Measurements from ENCODE around the gene RREB1.
A peak's percentile ranks its signal among the peaks of the same experiment; 100 is the strongest.

RREB1 gene, protein sequence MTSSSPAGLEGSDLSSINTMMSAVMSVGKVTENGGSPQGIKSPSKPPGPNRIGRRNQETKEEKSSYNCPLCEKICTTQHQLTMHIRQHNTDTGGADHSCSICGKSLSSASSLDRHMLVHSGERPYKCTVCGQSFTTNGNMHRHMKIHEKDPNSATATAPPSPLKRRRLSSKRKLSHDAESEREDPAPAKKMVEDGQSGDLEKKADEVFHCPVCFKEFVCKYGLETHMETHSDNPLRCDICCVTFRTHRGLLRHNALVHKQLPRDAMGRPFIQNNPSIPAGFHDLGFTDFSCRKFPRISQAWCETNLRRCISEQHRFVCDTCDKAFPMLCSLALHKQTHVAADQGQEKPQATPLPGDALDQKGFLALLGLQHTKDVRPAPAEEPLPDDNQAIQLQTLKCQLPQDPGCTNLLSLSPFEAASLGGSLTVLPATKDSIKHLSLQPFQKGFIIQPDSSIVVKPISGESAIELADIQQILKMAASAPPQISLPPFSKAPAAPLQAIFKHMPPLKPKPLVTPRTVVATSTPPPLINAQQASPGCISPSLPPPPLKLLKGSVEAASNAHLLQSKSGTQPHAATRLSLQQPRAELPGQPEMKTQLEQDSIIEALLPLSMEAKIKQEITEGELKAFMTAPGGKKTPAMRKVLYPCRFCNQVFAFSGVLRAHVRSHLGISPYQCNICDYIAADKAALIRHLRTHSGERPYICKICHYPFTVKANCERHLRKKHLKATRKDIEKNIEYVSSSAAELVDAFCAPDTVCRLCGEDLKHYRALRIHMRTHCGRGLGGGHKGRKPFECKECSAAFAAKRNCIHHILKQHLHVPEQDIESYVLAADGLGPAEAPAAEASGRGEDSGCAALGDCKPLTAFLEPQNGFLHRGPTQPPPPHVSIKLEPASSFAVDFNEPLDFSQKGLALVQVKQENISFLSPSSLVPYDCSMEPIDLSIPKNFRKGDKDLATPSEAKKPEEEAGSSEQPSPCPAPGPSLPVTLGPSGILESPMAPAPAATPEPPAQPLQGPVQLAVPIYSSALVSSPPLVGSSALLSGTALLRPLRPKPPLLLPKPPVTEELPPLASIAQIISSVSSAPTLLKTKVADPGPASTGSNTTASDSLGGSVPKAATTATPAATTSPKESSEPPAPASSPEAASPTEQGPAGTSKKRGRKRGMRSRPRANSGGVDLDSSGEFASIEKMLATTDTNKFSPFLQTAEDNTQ (N-terminal part only)

DNA sequence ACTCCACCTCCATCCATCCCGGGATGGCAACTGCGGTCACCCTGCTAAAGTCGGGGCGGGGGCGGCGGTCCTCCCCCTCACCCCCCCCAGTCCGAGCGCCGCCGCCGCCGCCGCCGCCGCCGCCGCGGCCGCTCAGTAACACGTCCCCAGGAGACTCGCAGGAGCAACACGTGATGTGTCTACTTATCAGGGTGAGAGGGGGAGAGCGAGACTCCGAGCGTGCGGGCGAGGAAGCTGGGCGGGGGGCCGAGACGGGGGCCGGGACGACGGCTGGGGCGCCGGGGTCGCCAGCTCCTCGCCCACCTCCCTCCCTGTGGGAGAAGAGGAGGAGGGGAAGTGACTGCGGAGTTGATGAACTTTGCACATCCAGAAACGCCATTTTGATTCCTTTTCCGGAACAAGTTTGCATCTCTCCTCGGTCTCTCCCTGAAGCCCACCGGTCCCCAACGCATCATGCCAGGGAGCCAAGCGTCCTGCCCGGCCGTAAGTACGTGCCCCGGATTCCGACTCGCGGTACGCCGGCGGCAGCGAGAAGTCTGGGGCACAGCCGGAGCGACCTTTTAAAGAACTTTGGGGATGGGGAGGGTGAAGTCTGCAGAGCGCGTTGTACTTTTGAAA lies at the start of gene RREB1:
Gene RREB1 (plus strand): TSS at position 384 of the 618 bp plus-strand sequence. CDS start 73,951 bp downstream, outside the sequence.
- peak; percentile 49 to 53 for DNase-seq (ENCODE audit: low read depth in 2 of 2)

DNA sequence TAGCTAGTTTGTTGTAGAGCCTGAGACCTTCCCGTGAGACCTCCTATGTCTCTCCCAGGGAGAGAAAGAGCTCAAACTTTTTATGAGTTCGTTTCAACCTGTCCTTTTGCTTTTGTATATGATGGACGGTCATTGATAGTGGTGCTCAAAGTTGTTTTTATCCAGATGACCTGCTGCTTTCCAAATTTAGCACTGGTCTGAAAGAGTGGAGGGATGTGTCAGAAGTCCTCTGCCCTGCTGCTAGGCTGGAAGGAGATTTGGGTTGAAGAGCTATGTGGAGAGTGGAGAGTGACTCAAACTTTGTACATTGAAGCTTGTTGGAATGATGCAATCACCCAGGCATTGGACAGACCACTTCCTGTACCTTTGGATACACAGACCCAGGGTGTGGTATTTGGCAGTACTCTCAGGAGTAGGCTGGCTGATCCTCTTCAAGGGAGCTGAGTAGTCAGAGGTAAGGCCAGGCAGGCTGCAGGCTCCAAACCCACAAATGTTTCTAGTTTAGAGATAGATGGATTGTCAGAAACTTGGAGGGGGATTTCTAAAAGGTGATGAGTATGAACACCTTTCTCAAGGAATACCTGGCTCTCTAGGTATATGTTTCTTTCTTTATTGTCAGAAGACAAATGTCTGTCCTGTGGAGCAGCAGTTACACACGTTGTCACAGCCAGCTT lies 49.4 kb upstream of the RREB1 start:
- no peak for DNase-seq (ENCODE audit: low read depth in 2 of 2)

DNA sequence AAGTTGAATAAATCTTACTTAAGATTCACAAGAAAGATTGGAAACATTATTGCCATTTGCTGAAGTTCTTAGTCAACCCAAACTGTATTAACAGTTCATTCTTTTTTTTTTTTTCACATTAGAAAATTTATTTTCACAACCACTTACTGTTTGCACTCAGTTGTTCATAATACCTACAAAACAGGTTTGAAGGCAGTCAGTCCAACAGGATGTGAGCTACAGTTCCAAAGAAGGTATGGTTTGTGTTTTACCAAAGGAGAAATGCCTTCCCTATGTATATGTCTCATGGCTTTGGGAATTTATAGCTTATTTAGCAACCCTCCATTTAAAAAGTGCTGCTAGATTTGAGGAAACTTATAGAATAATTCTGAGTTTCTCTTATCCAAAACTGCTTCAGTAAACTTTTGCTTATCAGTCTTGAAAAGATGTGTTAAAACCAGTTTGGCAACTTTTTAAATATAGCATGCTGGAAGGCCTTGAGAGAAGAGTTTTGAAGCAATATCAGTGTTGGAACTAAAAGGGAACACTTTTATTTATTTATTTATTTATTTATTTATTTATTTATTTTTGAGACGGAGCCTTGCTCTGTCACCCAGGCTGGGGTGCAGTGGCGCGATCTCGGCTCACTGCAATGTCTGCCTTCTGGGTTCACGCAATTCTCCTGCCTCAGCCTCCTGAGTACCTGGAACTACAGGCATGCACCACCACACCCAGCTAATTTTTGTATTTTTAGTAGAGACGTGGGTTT lies 46.8 kb upstream of the RREB1 start:
- no peak for DNase-seq (ENCODE audit: low read depth in 2 of 2)

- DNase-seq (ENCODE audit: low read depth in 2 of 2) = no peak
These were observed 45.2 kb upstream of the RREB1 start for GRCh38 chr6:7062451-7063162.

DNA sequence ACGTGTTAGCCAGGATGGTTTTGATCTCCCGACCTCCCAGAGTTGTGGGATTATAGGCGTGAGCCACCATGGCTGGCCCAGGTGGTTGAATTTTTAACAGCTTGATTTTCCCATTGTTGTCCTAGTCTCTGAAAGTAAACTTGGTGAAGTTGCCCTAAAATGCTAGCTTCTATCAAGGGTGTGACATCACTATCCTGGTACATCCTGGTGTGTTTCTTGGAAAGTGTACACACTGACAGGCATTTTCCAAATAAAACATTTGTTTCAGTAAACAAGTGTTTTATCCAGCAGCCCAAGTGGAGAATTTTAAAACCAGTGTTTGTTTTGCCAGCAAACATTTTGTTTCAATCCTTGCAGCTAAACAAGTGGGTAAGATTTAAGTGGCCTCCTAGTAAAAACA lies 40.5 kb upstream of the RREB1 start:
- no peak for DNase-seq (ENCODE audit: low read depth in 2 of 2)

GRCh38 chr6:7071405-7071804 lies 36.4 kb upstream of the RREB1 start:
- no peak for DNase-seq (ENCODE audit: low read depth in 2 of 2)

- DNase-seq (ENCODE audit: low read depth in 2 of 2) = no peak
These were observed 34.5 kb upstream of the RREB1 start for GRCh38 chr6:7073082-7073820.

DNA sequence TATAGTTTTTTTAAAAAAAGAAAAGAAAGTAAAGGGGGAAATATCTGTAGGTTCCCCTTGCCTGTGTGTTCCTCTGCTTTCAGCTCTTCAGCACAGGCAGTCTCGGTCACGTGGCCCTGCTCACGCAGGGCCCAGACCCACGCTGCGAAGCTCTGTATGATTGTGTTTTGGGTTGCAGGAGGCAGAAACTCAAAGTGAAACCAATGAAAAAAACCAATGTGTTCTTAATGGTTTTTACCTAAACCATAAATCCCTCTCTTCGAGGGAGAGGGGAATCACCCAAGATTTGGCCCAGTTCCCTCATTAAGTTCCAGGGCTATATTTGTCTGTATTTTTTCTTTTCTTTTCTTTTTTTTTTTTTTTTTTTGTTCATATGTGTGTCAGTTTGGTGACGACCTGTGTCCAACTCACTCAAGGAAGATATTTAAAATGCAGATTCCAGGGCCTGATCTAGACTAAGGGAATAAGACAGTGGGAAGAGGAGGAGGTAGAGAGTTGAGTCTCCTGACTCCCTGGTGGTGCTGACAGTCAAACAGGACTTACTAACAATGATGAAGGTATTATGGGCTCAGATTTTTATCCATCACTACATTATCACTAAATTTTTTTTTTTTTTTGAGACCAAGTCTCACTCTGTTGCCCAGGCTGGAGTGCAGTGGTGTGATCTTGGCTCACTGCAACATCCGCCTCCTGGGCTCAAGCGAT lies 33.8 kb upstream of the RREB1 start:
- peak; percentile 61 to 68 for DNase-seq (ENCODE audit: low read depth in 2 of 2)

GRCh38 chr6:7074870-7075269 lies 32.9 kb upstream of the RREB1 start:
- no peak for DNase-seq (ENCODE audit: low read depth in 2 of 2)

- DNase-seq (ENCODE audit: low read depth in 2 of 2) = no peak
These were observed 32.3 kb upstream of the RREB1 start for GRCh38 chr6:7075341-7076000.

- no peak for DNase-seq (ENCODE audit: low read depth in 2 of 2)
These were observed 29.9 kb upstream of the RREB1 start for GRCh38 chr6:7077856-7078255.

GRCh38 chr6:7078856-7079255 lies 28.9 kb upstream of the RREB1 start:
- no peak for DNase-seq (ENCODE audit: low read depth in 2 of 2)

- no peak for DNase-seq (ENCODE audit: low read depth in 2 of 2)
These were observed 27.4 kb upstream of the RREB1 start for GRCh38 chr6:7080311-7080710.

DNA sequence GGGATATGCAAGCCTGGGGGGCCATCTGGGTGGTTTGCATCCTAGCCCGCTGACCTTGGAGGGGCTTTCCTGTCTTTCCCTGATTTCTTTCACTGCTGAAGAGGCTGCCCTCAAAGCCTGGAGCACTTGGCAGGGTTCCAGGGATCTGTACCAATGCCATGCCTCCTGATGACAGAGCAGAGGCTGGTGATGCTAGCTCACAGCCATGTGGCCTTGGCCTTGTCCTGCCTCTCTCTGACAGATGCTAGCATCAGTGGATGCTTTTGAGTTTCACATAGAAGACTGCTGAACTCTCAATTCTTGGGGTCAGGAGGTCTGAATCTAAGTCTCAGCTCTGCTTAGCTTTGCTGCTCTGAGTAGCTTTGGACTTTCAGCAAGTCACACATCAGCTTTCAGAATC lies 21.9 kb upstream of the RREB1 start:
- DNase-seq (ENCODE audit: low read depth in 2 of 2) = no peak

DNA sequence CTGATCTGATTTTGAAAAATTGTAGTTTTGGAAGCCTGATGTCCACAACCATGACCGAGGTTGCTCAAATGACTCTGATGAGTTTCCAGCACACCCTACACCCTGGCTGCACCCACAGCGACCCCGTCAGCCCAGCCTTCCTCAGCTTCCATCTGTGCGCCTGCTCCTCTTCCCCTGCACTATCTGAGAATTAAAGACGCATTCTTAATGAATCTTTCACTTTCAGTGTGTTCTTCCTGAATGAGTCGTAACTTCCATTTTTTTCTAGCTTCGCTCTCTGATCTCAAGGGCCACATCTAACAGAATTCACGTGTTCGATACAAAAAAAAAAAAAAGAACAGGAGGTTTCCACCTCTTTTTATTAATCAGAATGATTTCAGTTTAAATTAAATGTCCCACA lies 21.3 kb upstream of the RREB1 start:
- DNase-seq (ENCODE audit: low read depth in 2 of 2) = peak in 1 of 2 donors; percentile 20

- no peak for DNase-seq (ENCODE audit: low read depth in 2 of 2)
These were observed 20.7 kb upstream of the RREB1 start for GRCh38 chr6:7087066-7087465.

- DNase-seq (ENCODE audit: low read depth in 2 of 2) = no peak
These were observed 20.2 kb upstream of the RREB1 start for GRCh38 chr6:7087491-7087979.
